HCT116 (cell line): ENCODE data around the gene GBF1. TPM values are rescaled to one million over a fixed set of nuclear protein-coding genes. Genes with fewer than 3 reads are reported as not detected.

Source experiments
- ATAC-seq: fragments of 200-7000 bp; cut with Tn5 transposase; 2 replicates; pipeline ENCODE4 v1.9.1; 2020; ENCODE audit warnings: mild to moderate bottlenecking, moderate library complexity
- BruUV-seq: library from RNA; stranded (reverse); fragments of 400-500 nt; replicated peaks from 2 replicates; lab custom pipeline; 2021; lab: Mats Ljungman, UMichigan
- CTCF ChIA-PET: fragments of 300-600 bp; sonication (Branson Sonifier 250); formaldehyde crosslinking; loops from one replicate; lab custom pipeline; 2021; ENCODE audit warnings: antibody characterized with exemption; lab: Charles Lee
- POLR2A ChIA-PET: fragments of 300-600, 350-600 bp; sonication (Branson Sonifier 250); formaldehyde crosslinking; loops from one replicate; lab custom pipeline; 2021; ENCODE audit warnings: antibody characterized with exemption; lab: Charles Lee
- RAD21 ChIA-PET, 2 experiments: fragments of 300-600 bp; sonication (Branson Sonifier 250); formaldehyde crosslinking; loops; one replicate each; lab custom pipeline; 2023; ENCODE audit warnings: low total read pairs in 2 of 2; ENCODE audit not compliant: uncharacterized antibody in 2 of 2, unreplicated experiment in 2 of 2, low non-redundant PET in 1 of 2; lab: Charles Lee
- DNase-seq: peaks from one replicate; pipeline ENCODE4 v3.0.0-alpha.2; 2010; ENCODE audit warnings: low read depth, low spot score
- H2AFZ ChIP-seq: fragments of 200-600 bp; shearing (Covaris generic), sonication (generic); 2 replicates; pipeline ENCODE4 v1.6.1; 2017; ENCODE audit warnings: low read depth, mixed run types, mixed read lengths, antibody characterized with exemption, low read length; ENCODE audit not compliant: poor library complexity, severe bottlenecking
- H3K27ac ChIP-seq: 2 replicates; pipeline ENCODE4 v1.5.1; 2012; ENCODE audit warnings: low read depth, low read length
- H3K27me3 ChIP-seq: fragments of 200-600 bp; sonication (generic); 2 replicates; pipeline ENCODE4 v1.6.1; 2016; ENCODE audit warnings: mixed run types, low read length, mixed read lengths; ENCODE audit not compliant: insufficient read depth
- H3K36me3 ChIP-seq, 2 experiments: fragments of 200-500 bp in 1 of 2; fragments of 200-600 bp in 1 of 2; sonication (Bioruptor generic) in 1 of 2; sonication (generic) in 1 of 2; 2 replicates each; pipeline versions ENCODE4 v1.5.1 to v1.6.1; 2014 to 2016; ENCODE audit warnings: low read length in 2 of 2, inconsistent platforms in 1 of 2, mixed read lengths in 1 of 2, mixed run types in 1 of 2; ENCODE audit not compliant: insufficient read depth in 2 of 2, control insufficient read depth in 1 of 2
- H3K4me1 ChIP-seq, 2 experiments: fragments of 200-600 bp in 1 of 2; sonication (generic) in 1 of 2; 2 replicates each; pipeline versions ENCODE4 v1.5.1 to v1.6.1; 2012 to 2017; ENCODE audit warnings: low read length in 2 of 2, inconsistent platforms in 1 of 2, mild to moderate bottlenecking in 1 of 2, mixed read lengths in 1 of 2, mixed run types in 1 of 2, moderate library complexity in 1 of 2; ENCODE audit not compliant: insufficient read depth in 2 of 2, control insufficient read depth in 1 of 2
- H3K4me2 ChIP-seq: fragments of 200-600 bp; sonication (generic); 2 replicates; pipeline ENCODE4 v1.6.1; 2017; ENCODE audit warnings: mixed run types, low read length, mixed read lengths
- H3K4me3 ChIP-seq, 2 experiments: fragments of 200-600 bp in 1 of 2; sonication (generic) in 1 of 2; replicated peaks in 1 of 2; 2 replicates each; pipeline ENCODE4 v1.5.1; 2011 to 2016; ENCODE audit warnings: low read length in 2 of 2, control low read depth in 1 of 2, low read depth in 1 of 2, mild to moderate bottlenecking in 1 of 2, mixed read lengths in 1 of 2, mixed run types in 1 of 2
- H3K79me2 ChIP-seq: fragments of 200-600 bp; sonication (generic); 2 replicates; pipeline ENCODE4 v1.6.1; 2017; ENCODE audit warnings: mild to moderate bottlenecking, mixed run types, low read length, moderate library complexity, mixed read lengths; ENCODE audit not compliant: insufficient read depth
- H3K9ac ChIP-seq: fragments of 200-600 bp; sonication (generic); 2 replicates; pipeline ENCODE4 v1.6.1; 2016; ENCODE audit warnings: low read length, mixed read lengths
- H3K9me2 ChIP-seq: fragments of 200-600 bp; sonication (generic), shearing (Covaris generic); 2 replicates; pipeline ENCODE4 v1.6.1; 2017; ENCODE audit warnings: mixed run types, mild to moderate bottlenecking, moderate library complexity; ENCODE audit not compliant: insufficient read depth
- H3K9me3 ChIP-seq, 2 experiments: fragments of 200-500 bp in 1 of 2; fragments of 200-600 bp in 1 of 2; sonication (Bioruptor generic) in 1 of 2; sonication (generic) in 1 of 2; 2 replicates each; pipeline ENCODE4 v1.6.1; 2014 to 2017; ENCODE audit warnings: low read length in 2 of 2, mixed read lengths in 2 of 2, inconsistent platforms in 1 of 2, low read depth in 1 of 2, mild to moderate bottlenecking in 1 of 2, mixed run types in 1 of 2, moderate library complexity in 1 of 2; ENCODE audit not compliant: control insufficient read depth in 1 of 2, insufficient read depth in 1 of 2
- H4K20me1 ChIP-seq: fragments of 200-600 bp; sonication (generic), shearing (Covaris generic); 2 replicates; pipeline ENCODE4 v1.6.1; 2017; ENCODE audit warnings: mixed run types, mild to moderate bottlenecking, moderate library complexity; ENCODE audit not compliant: insufficient read depth
- ATF3 ChIP-seq: IDR thresholded peaks from 2 replicates; pipeline ENCODE4 v1.6.1; 2012
- CBX3 ChIP-seq: IDR thresholded peaks from 2 replicates; pipeline ENCODE4 v1.6.1; 2012; ENCODE audit warnings: low read depth
- FOSL1 ChIP-seq: IDR thresholded peaks from 2 replicates; pipeline ENCODE4 v1.6.1; 2012; ENCODE audit warnings: low read depth
- JUND ChIP-seq: IDR thresholded peaks from 2 replicates; pipeline ENCODE4 v1.6.1; 2012
- POLR2AphosphoS5 ChIP-seq: IDR thresholded peaks from 2 replicates; pipeline ENCODE4 v1.6.1; 2011; ENCODE audit warnings: mild to moderate bottlenecking, low read depth, low read length, moderate library complexity
- RAD21 ChIP-seq: IDR thresholded peaks from 2 replicates; pipeline ENCODE4 v1.6.1; 2012; ENCODE audit warnings: low read depth, mild to moderate bottlenecking
- REST ChIP-seq: IDR thresholded peaks from 2 replicates; pipeline ENCODE4 v1.6.1; 2012; ENCODE audit warnings: low read depth
- SP1 ChIP-seq: IDR thresholded peaks from 2 replicates; pipeline ENCODE4 v1.6.1; 2012; ENCODE audit warnings: low read depth
- TCF7L2 ChIP-seq: IDR thresholded peaks from 2 replicates; pipeline ENCODE4 v1.7.0; 2011; ENCODE audit warnings: borderline replicate concordance, inconsistent platforms; ENCODE audit not compliant: insufficient read depth, insufficient read length; ENCODE audit errors: extremely low read depth
- YY1 ChIP-seq: IDR thresholded peaks from 2 replicates; pipeline ENCODE4 v1.6.1; 2011; ENCODE audit warnings: low read length, low read depth, moderate library complexity, mild to moderate bottlenecking; ENCODE audit not compliant: insufficient replicate concordance; ENCODE audit errors: extremely low read depth
- ZFX ChIP-seq: fragments of 450-650 bp; IDR thresholded peaks from 2 replicates; pipeline ENCODE4 v1.6.1; 2017
- intact Hi-C: fragments of 100-400 bp; cut with micrococcal nuclease; formaldehyde crosslinking; loops from 2 replicates; pipeline ENCODE4 v1.10.0; 2022
- total RNA-seq: library from RNA; stranded (reverse); gene quantifications from one replicate; pipeline ENCODE4 v1.2.1, GENCODE V29; 2021; ENCODE audit not compliant: unreplicated experiment
- TF ChIP-seq, protein P1 (sequence below): IDR thresholded peaks from 2 replicates; pipeline ENCODE4 v1.6.1; 2011; ENCODE audit warnings: mild to moderate bottlenecking, low read length, moderate library complexity; ENCODE audit not compliant: insufficient replicate concordance; ENCODE audit errors: extremely low read depth

Gene GBF1
- total RNA-seq, 1 experiment from 2014 or later: 58.9 TPM

GRCh38 chr10:102254426-102254825, 9.1 kb downstream of the GBF1 start (continued):
- TF ChIP-seq REST: no peak
- no peak for TF ChIP-seq FOSL1

DNA sequence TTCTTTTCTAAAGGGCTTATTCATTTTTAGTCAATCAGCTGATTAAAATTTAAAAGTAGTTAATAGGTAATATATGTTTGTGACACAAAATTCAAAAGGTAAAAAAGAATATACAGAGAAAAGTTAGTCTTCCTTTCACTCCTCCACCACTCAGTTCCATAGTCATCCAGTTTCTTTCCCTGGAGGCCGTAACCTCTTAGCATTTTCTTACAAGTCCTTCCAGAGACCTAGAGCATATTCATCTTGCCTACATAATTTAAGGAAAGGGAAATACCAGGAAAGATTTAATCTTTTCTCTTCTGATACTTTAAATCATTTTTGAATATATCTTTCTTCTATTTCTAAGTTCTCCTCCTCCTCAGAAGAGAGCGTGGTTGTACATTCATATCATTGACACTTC, 10.1 kb downstream of the GBF1 start:
- ATAC-seq (no peak), DNase-seq (no peak)
- ChIA-PET POLR2A (no interaction called here), CTCF (no interaction called here), RAD21 (no interaction called here)
- intact Hi-C loops: no loop called here
- no peak overlapping the region for H3K27ac ChIP-seq
- no peaks in the 10 kb centered on the region for H4K20me1 ChIP-seq
- TF ChIP-seq POLR2AphosphoS5 (no peak), SP1 (no peak), TCF7L2 (no peak), REST (no peak), CBX3 (no peak), ATF3 (no peak), JUND (no peak), RAD21 (no peak), YY1 (no peak), ZFX (no peak)
- TF ChIP-seq, protein P1, sequence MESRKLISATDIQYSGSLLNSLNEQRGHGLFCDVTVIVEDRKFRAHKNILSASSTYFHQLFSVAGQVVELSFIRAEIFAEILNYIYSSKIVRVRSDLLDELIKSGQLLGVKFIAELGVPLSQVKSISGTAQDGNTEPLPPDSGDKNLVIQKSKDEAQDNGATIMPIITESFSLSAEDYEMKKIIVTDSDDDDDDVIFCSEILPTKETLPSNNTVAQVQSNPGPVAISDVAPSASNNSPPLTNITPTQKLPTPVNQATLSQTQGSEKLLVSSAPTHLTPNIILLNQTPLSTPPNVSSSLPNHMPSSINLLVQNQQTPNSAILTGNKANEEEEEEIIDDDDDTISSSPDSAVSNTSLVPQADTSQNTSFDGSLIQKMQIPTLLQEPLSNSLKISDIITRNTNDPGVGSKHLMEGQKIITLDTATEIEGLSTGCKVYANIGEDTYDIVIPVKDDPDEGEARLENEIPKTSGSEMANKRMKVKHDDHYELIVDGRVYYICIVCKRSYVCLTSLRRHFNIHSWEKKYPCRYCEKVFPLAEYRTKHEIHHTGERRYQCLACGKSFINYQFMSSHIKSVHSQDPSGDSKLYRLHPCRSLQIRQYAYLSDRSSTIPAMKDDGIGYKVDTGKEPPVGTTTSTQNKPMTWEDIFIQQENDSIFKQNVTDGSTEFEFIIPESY: no peak
- H3K27me3 ChIP-seq: no peaks in the 10 kb centered on the region
- H3K9me3 ChIP-seq: no peaks in the 10 kb centered on the region
- H3K9ac ChIP-seq: no peak overlapping the region
- H3K4me1 ChIP-seq: peaks cover 0 to 4% of the 10 kb centered on the region in 2 experiments; a peak in 1 of 4 replicates
- no peaks in the 10 kb centered on the region for H3K9me2 ChIP-seq
- no peak overlapping the region for H2AFZ ChIP-seq
- no TSS peak for BruUV-seq
- no peak overlapping the region for H3K4me3 ChIP-seq
- peaks cover 6 to 11% of the 10 kb centered on the region in 2 experiments; a peak in 3 of 4 replicates for H3K36me3 ChIP-seq
- no peak overlapping the region for H3K4me2 ChIP-seq
- peaks cover 78% of the 10 kb centered on the region for H3K79me2 ChIP-seq
